Smooth muscle cell (in vitro differentiated cells): ENCODE measurements around the gene TOR4A. TPM values are rescaled to one million over a fixed set of nuclear protein-coding genes. Genes with fewer than 3 reads are reported as not detected.

Source experiments
- DNase-seq: peaks from one replicate; lab custom pipeline; 2025; ENCODE audit not compliant: unreplicated experiment; lab: John Stamatoyannopoulos, UW
- H2AFZ ChIP-seq: fragments of 200-600 bp; sonication (generic); 2 replicates; pipeline ENCODE4 v1.6.0; 2016; ENCODE audit warnings: antibody characterized with exemption, low read depth, mild to moderate bottlenecking
- H3F3A ChIP-seq: fragments of 200-600 bp; sonication (generic); 2 replicates; pipeline ENCODE4 v1.6.0; 2017; ENCODE audit warnings: antibody characterized with exemption, low read depth
- H3K27ac ChIP-seq: fragments of 200-600 bp; sonication (generic); 2 replicates; pipeline ENCODE4 v1.5.1; 2016; ENCODE audit warnings: low read depth, mild to moderate bottlenecking
- H3K27me3 ChIP-seq: fragments of 200-600 bp; sonication (generic); 2 replicates; pipeline ENCODE4 v1.6.1; 2016; ENCODE audit warnings: low read depth, mild to moderate bottlenecking
- H3K36me3 ChIP-seq: fragments of 200-600 bp; sonication (generic); 2 replicates; pipeline ENCODE4 v1.5.1; 2016; ENCODE audit warnings: low read depth
- H3K4me1 ChIP-seq: fragments of 200-600 bp; sonication (generic); 2 replicates; pipeline ENCODE4 v1.5.1; 2016; ENCODE audit warnings: low read depth
- H3K4me2 ChIP-seq: fragments of 200-600 bp; sonication (generic); 2 replicates; pipeline ENCODE4 v1.6.0; 2016; ENCODE audit warnings: mild to moderate bottlenecking
- H3K4me3 ChIP-seq: fragments of 200-600 bp; sonication (generic); 2 replicates; pipeline ENCODE4 v1.5.1; 2016; ENCODE audit warnings: mild to moderate bottlenecking
- H3K79me2 ChIP-seq: fragments of 200-600 bp; sonication (generic); 2 replicates; pipeline ENCODE4 v1.6.0; 2016; ENCODE audit warnings: low read depth, mild to moderate bottlenecking
- H3K9ac ChIP-seq: fragments of 200-600 bp; sonication (generic); 2 replicates; pipeline ENCODE4 v1.6.0; 2016; ENCODE audit warnings: low read depth
- H3K9me3 ChIP-seq: fragments of 200-600 bp; sonication (generic); replicated peaks from 2 replicates; pipeline ENCODE4 v1.5.1; 2016; ENCODE audit warnings: low read depth
- H4K20me1 ChIP-seq: fragments of 200-600 bp; sonication (generic); 2 replicates; pipeline ENCODE4 v1.6.0; 2016; ENCODE audit warnings: low read depth
- CTCF ChIP-seq: fragments of 200-600 bp; sonication (generic); IDR thresholded peaks from 2 replicates; pipeline ENCODE4 v1.5.1; 2017; ENCODE audit warnings: borderline replicate concordance, mild to moderate bottlenecking, antibody characterized with exemption; ENCODE audit not compliant: insufficient read depth, poor library complexity, severe bottlenecking
- WGBS: methylation state at CpG from one replicate; pipeline ENCODE4 v1.1.7; 2016; ENCODE audit warnings: low lambda C conversion rate; 5-methylcytosine and 5-hydroxymethylcytosine counted together
- polyA plus RNA-seq: library from polyadenylated mRNA; unstranded; fragments of >200 nt; fragmentation: Nextera tagmentation; extraction: Ambion mirVana; gene quantifications from 2 replicates; pipeline ENCODE4 v1.2.1, GENCODE V29; 2016
- total RNA-seq: library from RNA; depleted of rRNA; stranded (reverse); fragments of >200 nt; gene quantifications from 2 replicates; pipeline ENCODE4 v1.2.3, GENCODE V29; 2014

TOR4A gene
- total and polyA plus RNA-seq, 2 experiments from 2014 or later, result 5.5 to 6.3 TPM

GRCh38 chr9:137294681-137295237 is 17.2 kb downstream of the TOR4A start:
- H3K79me2 ChIP-seq, result no peaks in the 10 kb centered on the region
- no peaks in the 10 kb centered on the region for H3K9me3 ChIP-seq
- H3K4me1 ChIP-seq, result peaks cover 17% of the 10 kb centered on the region
- H2AFZ ChIP-seq, result no peak overlapping the region
- no peaks in the 10 kb centered on the region for H3K36me3 ChIP-seq
- DNase-seq, result no peak
- H3K27ac ChIP-seq, result no peak overlapping the region
- WGBS, result 39% methylated on average over 35 of the region's 35 CpGs
- H4K20me1 ChIP-seq, result peaks cover 2% of the 10 kb centered on the region
- peak; percentile 20 for TF ChIP-seq CTCF
- H3K4me3 ChIP-seq, result peak overlapping the region; percentile 27
- no peaks in the 10 kb centered on the region for H3F3A ChIP-seq
- H3K27me3 ChIP-seq, result peaks cover 49% of the 10 kb centered on the region
- no peak overlapping the region for H3K9ac ChIP-seq
- H3K4me2 ChIP-seq, result peak overlapping the region; percentile 60

- no peak overlapping the region for H2AFZ ChIP-seq
- H3F3A ChIP-seq, result no peaks in the 10 kb centered on the region
- H3K79me2 ChIP-seq, result no peaks in the 10 kb centered on the region
- H3K27ac ChIP-seq, result no peak overlapping the region
- DNase-seq, result no peak
- peak overlapping the region; percentile 60 for H3K4me2 ChIP-seq
- H3K27me3 ChIP-seq, result peaks cover 55% of the 10 kb centered on the region
- peaks cover 22% of the 10 kb centered on the region for H3K4me1 ChIP-seq
- H3K36me3 ChIP-seq, result no peaks in the 10 kb centered on the region
- H3K4me3 ChIP-seq, result peak overlapping the region; percentile 27
- no peaks in the 10 kb centered on the region for H3K9me3 ChIP-seq
- peak; percentile 48 for TF ChIP-seq CTCF
- no peak overlapping the region for H3K9ac ChIP-seq
- peaks cover 7% of the 10 kb centered on the region for H4K20me1 ChIP-seq
- 36% methylated on average over 5 of the region's 76 CpGs for WGBS
Observed at GRCh38 chr9:137295238-137295811, 17.8 kb downstream of the TOR4A start.

- Histone ChIP-seq H3K36me3 (no peaks in the 10 kb centered on the region), H3K4me3 (peak overlapping the region; percentile 31), H3K4me1 (peaks cover 25% of the 10 kb centered on the region), H3K4me2 (peak overlapping the region; percentile 60), H3K79me2 (no peaks in the 10 kb centered on the region), H2AFZ (no peak overlapping the region), H4K20me1 (peaks cover 9% of the 10 kb centered on the region), H3F3A (no peaks in the 10 kb centered on the region), H3K27ac (no peak overlapping the region), H3K9me3 (no peaks in the 10 kb centered on the region), H3K27me3 (peaks cover 58% of the 10 kb centered on the region), H3K9ac (no peak overlapping the region)
- DNase-seq, result no peak
- 11% methylated on average over 53 of the region's 78 CpGs for WGBS
- no peak for TF ChIP-seq CTCF
Observed at GRCh38 chr9:137295849-137296669, 18.5 kb downstream of the TOR4A start.
